KMS-11 (cell line): ENCODE measurements around the gene GJB1.
"Not testable (repeated sequence)": the region's sequence is repeated elsewhere in the genome, so short reads cannot be mapped to it uniquely, and the experiment has no call there.

Experiments
- H2AFZ ChIP-seq: fragments of 200-600 bp; sonication (generic); 2 replicates; pipeline ENCODE4 v1.6.1; 2016; ENCODE audit warnings: antibody characterized with exemption, mixed run types, low read depth
- H3K27ac ChIP-seq: fragments of 200-600 bp; sonication (generic); 2 replicates; pipeline ENCODE4 v1.6.1; 2016; ENCODE audit warnings: mild to moderate bottlenecking, mixed run types
- H3K27me3 ChIP-seq: fragments of 200-600 bp; sonication (generic); 2 replicates; pipeline ENCODE4 v1.6.1; 2017; ENCODE audit warnings: mild to moderate bottlenecking, low read depth, mixed run types, moderate library complexity; ENCODE audit not compliant: insufficient read depth
- H3K36me3 ChIP-seq: fragments of 200-600 bp; sonication (generic); 2 replicates; pipeline ENCODE4 v1.6.1; 2017; ENCODE audit warnings: mild to moderate bottlenecking, mixed run types; ENCODE audit not compliant: insufficient read depth
- H3K4me1 ChIP-seq: fragments of 200-600 bp; sonication (generic); 2 replicates; pipeline ENCODE4 v1.6.1; 2016; ENCODE audit warnings: mild to moderate bottlenecking, low read depth, mixed run types; ENCODE audit not compliant: poor library complexity, severe bottlenecking
- H3K4me2 ChIP-seq: fragments of 200-600 bp; sonication (generic); 2 replicates; pipeline ENCODE4 v1.7.0; 2016; ENCODE audit warnings: mild to moderate bottlenecking, mixed run types
- H3K4me3 ChIP-seq: fragments of 200-600 bp; sonication (generic); IDR thresholded peaks from 2 replicates; pipeline ENCODE4 v1.6.1; 2017; ENCODE audit warnings: low read depth, low read length, mixed read lengths; ENCODE audit not compliant: insufficient read depth
- H3K79me2 ChIP-seq: fragments of 200-600 bp; sonication (generic); 2 replicates; pipeline ENCODE4 v1.6.1; 2016; ENCODE audit warnings: low read depth, mixed run types; ENCODE audit not compliant: insufficient read depth
- H3K9ac ChIP-seq: fragments of 200-600 bp; sonication (generic); 2 replicates; pipeline ENCODE4 v1.6.1; 2016; ENCODE audit warnings: mild to moderate bottlenecking, mixed run types
- H4K20me1 ChIP-seq: fragments of 200-600 bp; sonication (generic); 2 replicates; pipeline ENCODE4 v1.6.1; 2016; ENCODE audit warnings: mild to moderate bottlenecking, mixed run types; ENCODE audit not compliant: insufficient read depth
- TF ChIP-seq, protein P1 (sequence below): fragments of 200-600 bp; sonication (generic); conservative IDR thresholded peaks from 2 replicates; pipeline ENCODE4 v1.6.1; 2017; ENCODE audit warnings: low read depth, mild to moderate bottlenecking, antibody characterized with exemption, low read length, moderate library complexity, mixed read lengths

GJB1 gene

DNA sequence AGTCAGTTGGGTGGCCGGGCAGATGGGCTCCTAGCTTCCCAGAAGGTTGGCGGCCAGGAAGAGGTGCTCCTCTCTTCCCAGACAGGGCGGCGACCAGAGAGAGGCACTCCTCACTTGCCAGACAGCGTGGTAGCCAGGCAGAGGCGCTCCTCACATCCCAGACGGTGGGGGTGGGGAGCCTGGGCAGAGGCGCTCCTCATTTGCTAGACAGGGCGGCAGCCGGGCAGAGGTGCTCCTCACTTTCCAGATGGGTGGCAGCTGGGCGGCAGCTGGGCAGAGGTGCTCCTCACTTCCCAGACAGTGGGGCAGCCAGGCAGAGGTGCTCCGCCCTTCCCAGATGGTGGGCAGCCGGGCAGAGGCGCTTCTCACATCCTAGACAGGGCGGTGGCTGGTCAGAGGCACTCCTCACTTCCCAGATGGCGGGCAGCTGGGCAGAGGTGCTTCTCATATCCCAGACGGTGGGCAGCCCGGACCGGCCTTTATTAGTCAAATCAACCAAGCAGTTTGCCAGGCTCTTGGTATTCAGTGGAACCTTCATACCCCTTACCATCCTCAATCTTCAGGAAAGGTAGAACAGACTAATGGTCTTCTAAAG is 46.9 kb downstream of the GJB1 start:
- H3K4me3 ChIP-seq = no peak overlapping the region
- H3K9ac ChIP-seq = no peak overlapping the region

DNA sequence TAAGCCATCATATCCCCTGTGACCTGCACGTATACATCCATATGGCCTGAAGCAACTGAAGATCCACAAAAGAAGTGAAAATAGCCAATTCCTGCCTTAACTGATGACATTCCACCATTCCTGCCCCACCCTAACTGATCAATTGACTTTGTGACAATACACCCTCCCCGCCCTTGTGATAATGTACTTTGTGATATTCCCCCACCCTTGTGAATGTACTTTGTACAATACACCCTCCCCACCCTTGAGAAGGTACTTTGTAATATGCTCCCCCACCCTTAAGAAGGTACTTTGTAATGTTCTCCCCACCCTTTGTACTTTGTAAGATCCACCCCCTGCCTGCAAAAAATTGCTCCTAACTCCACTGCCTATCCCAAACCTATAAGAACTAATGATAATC is 49.3 kb downstream of the GJB1 start:
- H3K4me1 ChIP-seq, H3K36me3 ChIP-seq, H3K9ac ChIP-seq, H3K4me2 ChIP-seq, H4K20me1 ChIP-seq, H3K27ac ChIP-seq, H3K4me3 ChIP-seq, H3K27me3 ChIP-seq, H3K79me2 ChIP-seq, H2AFZ ChIP-seq: not testable (repeated sequence)

More for the DNA sequence above, 46.9 kb downstream of the GJB1 start:
- Histone ChIP-seq H3K4me2 (no peak overlapping the region), H3K36me3 (no peaks in the 10 kb centered on the region), H4K20me1 (no peaks in the 10 kb centered on the region), H3K79me2 (no peaks in the 10 kb centered on the region), H3K4me1 (no peaks in the 10 kb centered on the region), H3K27me3 (no peaks in the 10 kb centered on the region), H3K27ac (no peak overlapping the region), H2AFZ (no peak overlapping the region)
- TF ChIP-seq, protein P1, sequence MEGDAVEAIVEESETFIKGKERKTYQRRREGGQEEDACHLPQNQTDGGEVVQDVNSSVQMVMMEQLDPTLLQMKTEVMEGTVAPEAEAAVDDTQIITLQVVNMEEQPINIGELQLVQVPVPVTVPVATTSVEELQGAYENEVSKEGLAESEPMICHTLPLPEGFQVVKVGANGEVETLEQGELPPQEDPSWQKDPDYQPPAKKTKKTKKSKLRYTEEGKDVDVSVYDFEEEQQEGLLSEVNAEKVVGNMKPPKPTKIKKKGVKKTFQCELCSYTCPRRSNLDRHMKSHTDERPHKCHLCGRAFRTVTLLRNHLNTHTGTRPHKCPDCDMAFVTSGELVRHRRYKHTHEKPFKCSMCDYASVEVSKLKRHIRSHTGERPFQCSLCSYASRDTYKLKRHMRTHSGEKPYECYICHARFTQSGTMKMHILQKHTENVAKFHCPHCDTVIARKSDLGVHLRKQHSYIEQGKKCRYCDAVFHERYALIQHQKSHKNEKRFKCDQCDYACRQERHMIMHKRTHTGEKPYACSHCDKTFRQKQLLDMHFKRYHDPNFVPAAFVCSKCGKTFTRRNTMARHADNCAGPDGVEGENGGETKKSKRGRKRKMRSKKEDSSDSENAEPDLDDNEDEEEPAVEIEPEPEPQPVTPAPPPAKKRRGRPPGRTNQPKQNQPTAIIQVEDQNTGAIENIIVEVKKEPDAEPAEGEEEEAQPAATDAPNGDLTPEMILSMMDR = no peak
